ENCODE data around the gene UBAC1.
"Not testable (repeated sequence)": the region's sequence is repeated elsewhere in the genome, so short reads cannot be mapped to it uniquely, and the experiment has no call there.

Gene UBAC1

DNA sequence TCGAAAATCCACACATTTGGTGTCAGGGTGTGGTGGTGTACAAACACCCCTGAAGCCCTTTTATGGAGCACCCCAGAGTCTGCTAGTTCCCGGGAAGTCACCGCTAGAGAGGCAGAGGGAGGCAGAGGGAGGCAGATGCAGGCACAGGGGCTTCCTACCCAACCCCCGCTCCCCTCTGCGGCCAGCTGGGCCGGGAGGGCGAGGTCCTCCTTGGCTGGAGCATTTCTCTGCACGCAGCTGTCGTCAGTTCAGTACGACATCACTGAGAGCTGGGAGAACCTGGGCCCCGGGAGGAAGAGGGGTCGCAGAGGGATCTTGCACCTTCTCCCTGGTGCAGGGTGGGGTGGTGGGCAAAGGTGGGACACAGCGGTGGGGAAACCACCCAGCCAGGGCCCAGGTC, 15.8 kb upstream of the UBAC1 start:
- DNase-seq = no peak

- no peak for DNase-seq
Measured at GRCh38 chr9:135976531-135976930, 15.4 kb upstream of the UBAC1 start.

GRCh38 chr9:135975834-135976233, 14.7 kb upstream of the UBAC1 start:
- DNase-seq = no peak

DNA sequence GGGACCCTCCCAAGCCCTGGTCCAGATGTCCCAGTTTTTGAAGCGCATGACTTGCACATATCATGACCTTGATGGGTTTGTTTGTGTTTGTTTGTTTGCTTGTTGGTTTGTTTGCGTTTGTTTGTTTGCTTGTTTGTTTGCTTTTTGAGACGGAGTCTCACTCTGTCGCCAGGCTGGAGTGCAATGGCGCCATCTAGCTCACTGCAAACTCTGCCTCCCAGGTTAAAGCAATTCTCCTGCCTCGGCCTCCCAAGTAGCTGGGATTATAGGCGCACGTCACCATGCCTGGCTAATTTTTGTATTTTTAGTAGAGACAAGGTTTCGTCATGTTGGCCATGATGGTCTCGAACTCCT, 13.0 kb upstream of the UBAC1 start:
- no peak for DNase-seq

DNA sequence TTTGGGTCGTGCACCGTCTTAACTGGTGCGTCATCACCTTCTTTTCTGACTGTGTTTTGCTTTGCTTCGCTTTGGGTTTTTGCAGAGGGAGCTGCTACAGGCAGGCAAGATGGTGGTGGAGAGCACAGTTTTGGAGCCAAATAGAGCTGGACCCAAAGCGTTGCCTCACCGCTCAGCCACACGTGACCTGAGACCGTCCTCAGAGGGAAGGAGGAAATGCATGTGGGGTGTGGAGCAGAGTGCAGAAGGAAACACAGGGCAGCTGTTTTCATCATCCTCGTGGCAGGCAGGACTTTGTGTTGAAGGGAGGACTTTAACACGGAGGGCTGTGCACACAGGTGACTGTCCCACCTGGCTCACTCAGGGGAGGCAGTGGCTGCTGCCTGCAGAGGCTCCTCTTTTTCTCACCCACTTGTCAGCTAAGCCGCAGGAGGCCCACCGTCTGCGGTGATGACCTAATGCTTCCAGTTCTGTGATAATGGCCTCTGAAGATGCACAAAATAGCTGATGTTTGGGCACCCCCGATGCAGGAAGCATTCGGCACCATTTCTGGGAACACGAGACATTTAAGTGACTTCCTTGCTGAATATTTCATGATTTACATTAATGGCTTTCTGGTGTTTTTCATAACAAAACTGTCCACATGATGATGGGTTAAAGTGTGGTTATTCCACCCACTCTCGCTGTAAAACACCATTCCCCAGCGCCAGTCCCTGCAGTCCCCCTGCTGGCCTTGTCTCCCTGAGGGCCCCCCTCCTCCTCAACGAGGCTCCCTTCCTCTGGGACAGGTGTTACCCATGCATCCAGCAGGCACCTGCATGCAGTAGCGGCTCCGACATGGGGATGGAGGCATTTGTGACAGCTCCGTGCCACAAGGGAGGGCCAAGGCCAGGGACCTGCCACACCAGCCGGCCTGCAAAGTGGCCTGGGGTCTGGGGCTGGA, 12.4 kb upstream of the UBAC1 start:
- DNase-seq = no peak

DNA sequence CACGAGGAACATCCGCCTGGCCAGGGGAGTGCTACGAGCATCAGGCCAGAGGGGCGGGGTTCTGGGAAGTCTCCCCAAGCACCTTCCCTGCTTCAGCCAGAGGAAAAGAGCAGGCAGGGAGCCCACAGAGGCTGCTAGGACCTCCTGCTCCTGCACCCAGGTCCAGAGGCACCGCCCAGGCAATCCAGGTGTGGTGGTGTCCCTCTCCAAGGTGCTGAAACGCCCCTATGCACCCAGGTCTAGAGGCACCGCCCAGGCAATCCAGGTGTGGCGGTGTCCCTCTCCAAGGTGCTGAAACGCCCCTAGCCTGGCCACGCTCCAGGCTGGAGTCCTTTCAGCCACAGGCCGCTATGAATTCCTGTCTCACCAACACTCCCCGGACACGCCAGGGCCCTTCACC, 10.7 kb upstream of the UBAC1 start:
- DNase-seq = no peak

DNA sequence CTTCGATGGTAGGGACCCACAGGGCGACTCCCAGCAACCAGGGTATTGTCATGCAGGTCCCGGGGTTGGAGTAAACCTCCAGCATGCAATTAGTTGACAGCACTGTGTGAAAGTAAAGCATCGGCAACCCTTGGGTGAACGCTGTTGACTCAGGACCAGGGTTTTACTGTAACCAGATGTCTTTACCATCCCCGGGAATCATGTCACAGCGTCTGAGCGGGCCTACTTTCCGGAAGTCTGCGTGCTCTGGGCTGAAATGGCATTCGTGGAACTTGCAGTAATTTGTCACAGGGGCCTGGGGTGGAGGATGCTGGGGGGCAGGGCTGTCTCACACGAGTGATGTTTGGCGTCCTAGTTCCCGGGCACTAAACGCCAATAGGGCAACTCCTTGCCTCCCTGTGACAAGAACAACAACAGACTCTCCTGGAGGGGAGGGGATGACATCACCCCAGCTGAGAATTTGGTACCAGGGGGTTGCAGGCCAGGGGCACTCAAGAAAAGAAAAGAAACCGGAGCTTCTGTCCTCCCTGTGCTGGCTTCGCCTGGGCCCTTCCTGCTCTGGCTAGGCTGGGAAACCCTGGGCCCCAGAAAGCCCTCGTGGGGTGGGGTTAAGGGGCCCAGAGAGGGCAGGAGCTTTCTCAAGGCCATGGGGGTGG, 10.1 kb upstream of the UBAC1 start:
- DNase-seq = peak; percentile 76

DNA sequence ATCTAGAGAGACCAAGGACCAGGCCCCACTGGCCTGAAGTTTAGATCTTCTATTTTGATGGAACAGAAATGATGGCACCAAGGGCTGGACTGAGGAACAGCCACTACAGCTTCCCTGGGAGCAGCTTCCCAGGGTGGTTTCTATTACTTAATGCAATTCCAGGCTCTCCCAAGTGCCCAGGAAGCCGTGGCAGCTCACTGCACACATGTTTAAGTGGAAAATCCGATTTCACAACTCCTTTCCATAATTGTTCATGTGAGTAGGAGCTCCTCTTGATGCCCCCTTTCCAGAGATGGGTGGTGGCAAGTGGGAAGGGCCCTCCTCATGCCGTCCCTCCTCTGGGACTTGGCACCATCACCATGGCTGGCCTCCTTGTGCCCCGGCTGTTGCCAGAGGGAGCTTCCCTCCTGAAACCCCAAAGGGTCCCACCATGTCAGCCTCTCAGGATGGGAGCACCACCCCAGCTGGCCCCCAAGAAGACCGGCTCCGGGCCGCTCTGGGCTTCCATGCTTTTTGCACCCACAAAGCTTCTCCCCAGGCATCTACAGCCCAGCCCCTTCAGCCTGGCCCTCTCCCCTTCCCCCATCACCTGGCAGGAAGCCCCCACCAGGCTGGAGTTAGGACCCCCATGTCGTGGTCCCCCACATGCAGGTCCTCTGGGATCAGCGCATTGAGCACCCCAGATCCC, 9.1 kb upstream of the UBAC1 start:
- no peak for DNase-seq

DNA sequence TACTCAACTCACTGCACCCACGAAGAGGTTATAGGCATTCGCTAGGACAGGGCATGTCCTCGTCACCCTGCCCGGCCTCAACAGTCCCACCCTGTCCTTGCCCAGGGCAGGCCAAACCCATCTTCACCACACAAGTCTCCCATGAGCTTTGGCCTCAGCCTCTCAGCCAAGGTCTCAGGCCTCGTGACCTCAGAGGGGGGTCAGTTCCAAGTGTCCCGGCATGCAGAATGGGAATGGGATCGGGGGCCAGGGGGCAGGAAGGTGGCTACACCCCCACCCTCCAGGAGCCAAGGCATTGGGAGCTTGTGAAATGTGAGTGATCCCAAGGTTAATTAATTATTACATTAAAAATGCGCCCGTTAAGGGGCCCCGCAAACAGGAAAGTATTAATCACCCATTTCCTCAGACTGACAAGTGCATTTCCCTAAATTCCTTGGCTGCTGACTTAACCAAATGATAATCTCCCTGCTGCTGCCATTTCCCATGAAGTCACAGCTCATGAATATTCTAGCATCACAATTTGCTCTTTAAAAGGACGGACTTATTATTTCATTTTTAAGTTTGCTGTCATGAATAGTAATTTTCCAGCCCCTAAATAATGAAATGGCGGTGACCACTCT, 8.0 kb upstream of the UBAC1 start:
- peak; percentile 37 for DNase-seq

GRCh38 chr9:135968601-135969000, 7.4 kb upstream of the UBAC1 start:
- DNase-seq = no peak

DNA sequence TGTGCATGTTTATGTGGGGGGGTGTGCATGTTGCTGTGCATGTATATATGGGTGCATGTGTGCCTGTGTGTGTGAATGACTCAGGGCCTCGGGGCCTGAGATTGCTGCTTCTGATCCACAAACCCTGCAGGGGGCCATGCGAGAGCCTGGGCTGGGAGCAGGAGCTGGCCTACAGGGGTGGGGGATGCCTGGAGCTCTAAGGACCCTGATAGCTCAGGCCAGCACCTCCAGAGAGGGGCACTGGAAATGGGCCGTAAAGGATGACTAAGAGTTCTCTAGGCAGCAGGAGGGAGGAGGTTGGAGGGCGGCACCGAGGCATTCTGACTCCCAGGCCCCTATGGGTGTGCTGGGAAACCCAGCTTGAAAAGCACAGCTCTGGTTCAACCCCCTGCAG, 6.9 kb upstream of the UBAC1 start:
- peak; percentile 26 for DNase-seq

- not testable (repeated sequence) for DNase-seq
Measured at GRCh38 chr9:135966916-135967260, 5.7 kb upstream of the UBAC1 start.

DNA sequence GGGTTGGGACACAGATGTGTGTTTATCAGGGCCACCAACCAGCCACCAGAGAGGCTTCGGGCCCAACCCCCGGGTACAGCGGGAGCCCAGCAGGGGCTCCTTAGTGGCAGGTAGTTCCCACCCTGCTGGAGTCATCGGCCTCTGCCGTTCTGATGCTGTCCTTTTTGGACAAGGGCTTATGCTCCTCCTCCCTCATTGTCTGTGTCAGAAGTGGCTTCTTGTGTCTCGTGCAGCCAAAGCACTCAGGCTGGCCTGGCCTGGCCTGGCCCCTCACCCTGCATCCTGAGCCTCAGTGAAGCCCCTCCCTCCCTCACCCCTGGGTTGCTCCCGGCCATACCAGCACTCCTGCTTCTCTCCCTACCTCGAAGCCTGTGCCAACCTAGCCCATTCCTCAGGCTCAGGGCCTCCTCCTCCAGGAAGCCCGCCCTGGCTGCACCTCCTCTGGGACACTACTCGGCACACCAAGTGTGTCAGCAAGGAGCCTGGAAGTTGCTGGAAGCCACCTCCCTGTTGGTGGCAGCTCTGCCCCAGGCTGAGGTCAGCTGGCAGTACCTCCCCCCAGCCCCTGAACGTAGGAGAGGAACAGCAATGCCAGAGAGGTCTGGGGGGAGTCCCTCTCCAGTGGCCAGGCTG, 4.1 kb upstream of the UBAC1 start:
- DNase-seq = no peak

DNA sequence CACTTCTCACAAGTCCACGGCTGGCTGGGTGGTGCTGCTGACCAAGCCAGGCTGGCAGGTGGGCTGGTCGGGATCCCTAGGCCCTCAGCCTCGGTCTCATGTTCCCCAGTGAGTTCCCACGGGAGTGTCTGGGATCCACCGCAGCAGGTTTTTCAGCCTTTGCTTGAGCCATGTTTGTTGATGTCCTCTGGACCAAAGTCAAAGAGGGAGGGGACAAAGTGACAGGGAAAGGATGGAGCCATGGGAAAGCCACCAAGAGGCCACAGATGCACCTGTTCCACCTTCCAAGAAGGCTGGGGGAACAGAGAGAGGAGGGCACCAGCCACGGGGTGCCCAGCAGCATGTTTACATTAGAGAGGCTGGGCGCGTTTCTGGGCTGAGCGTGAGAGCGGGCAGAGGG, 2.8 kb upstream of the UBAC1 start:
- no peak for DNase-seq

DNA sequence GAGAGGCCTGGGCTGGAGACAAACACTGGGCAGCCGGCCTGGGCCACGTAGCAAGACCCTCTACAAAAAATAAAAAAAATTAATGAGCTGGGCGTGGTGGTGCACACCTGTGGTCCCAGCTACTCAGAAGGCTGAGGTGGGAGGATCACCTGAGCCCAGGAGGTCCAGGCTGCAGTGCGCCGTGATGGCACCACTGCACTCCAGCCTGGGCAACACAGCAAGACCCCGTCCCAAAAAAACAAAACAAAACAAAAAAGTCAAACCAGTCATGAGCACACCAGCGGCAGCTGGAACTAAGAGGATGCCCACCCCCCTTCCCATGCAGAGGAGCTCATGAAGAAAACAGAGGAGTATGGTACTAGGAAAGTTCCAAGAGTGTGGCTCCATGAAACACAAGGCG, 2.2 kb upstream of the UBAC1 start:
- no peak for DNase-seq

DNA sequence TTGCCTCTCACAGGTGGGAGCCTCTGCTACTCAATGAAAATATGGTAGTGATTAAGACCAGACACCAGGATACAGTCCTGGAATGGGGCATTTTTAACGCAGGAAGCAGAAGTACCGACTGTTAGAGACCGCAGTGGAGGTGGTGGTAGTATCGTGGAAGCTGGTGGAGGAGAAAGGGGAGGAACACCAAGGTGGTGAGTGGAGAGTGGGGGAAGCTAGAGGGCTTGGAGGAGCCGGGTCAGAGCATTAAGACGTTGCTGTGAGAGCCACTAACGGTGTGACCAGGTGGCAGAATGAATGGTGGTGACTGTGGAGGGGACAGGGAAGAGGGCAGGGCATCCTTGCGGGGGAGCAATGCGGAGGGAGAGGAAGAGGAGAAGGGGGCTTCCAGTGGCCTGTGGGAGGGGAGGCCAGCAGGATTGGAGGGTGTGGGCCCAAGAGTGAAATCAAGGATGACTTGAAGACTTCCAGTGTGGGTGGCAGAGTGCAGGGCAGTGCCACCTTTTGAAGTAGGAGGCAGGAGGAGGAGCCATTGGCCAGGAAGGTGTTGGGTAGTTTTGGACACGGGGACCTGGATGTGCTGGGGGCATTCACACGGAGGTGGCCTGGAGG, 1.6 kb upstream of the UBAC1 start:
- DNase-seq = no peak

DNA sequence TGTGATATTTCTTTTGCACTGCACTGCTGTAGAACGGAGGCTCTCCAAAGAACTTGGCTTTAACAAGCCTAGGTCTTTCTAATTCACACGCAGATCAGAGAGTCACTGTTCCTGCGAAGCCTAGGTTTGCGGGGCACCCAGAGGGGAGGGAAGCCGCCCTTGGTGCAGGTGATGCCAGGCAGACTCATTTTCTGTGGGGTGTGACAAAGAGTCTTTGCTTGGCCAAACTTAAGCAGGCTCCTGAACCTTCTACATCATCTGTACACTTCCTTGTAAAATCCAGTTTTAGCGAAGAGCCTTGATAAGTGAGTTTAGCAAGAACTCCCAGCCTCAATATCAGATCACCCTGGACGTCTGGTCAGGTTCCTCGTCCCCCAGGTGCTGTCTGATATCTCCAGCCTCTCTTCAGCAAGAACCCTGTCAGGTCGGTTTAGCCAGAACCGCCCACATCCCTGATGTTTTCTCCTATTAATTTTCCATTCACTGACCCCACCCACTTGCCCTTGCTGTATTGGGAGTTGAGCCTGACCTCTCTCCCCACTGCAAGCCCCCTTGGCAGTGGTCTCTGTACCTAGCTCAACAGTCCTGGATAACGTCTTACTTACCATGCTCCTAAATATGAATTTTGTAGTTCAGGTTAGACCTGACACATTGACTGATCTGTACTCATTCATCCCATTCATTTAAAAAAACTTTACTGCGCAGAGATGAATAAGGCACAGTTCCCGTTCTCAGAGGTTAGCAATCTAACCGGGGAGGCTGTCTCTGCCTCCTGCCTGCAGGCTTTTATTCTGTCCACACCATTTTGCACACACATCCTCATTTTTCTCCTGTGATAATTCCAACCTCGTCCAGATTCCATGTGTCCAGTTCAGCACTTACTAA, 880 bp upstream of the UBAC1 start:
- DNase-seq = no peak

DNA sequence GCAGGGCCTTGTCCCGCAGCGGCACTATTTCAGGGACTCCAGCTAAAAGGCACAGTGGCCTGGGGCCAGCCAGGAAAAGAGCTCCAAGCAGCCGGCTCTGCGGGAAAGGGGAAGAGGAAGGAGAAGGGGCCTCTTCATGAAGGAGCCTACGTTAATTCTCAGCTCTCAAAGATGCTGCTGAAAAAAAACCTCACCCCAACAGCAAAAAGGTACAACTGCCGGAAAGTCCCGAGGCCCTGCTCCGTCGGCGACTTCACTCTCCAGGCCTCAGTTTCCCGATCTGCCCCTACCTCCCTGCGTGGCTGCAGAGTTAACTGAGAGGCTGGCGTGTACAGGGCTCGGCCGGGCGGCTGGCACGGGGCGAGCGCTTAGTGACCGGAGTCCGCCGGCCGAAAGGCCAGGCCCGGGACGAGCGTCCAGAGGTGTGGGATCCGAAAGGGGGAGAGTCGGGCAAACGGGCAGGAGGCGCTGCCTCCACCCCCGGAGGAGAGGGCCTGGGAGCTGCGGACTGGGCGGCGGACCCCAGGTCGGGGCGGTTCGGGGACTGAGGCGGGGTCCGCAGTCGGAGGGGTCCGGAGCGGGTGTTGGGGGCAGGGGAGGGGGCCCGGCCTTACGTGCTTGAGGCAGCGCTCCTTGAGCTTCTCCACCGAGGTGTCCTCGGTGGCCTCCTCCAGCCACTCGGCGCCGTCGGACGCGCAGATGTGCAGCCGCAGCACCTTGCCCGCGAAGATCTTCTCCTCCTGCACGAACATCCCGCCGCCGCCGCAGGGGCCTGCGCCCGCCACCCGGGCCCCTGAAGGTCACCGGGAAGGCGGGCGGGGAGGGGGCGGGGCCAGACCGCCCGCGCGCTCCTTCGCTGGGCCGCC, 529 bp downstream of the UBAC1 start:
- no peak for DNase-seq

DNA sequence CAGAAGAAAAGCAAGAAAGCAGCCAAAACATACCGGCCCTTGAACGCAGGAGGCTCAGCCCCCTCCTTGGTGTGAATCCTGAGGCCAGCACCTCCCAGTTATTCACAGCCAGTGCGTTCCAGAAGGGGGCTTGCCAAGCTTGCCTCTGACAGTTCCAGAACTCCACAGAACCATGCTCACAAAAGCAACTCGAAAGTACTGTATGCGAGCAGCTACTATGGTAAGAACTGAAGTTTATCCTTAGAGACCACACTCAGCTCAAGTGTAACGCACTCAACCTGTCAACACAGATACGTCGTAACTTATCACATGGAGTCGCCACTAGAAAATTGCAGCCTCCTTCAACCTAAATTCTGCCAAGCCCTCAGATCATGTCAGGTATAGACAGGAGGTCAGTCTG, 1.4 kb downstream of the UBAC1 start:
- DNase-seq = no peak

DNA sequence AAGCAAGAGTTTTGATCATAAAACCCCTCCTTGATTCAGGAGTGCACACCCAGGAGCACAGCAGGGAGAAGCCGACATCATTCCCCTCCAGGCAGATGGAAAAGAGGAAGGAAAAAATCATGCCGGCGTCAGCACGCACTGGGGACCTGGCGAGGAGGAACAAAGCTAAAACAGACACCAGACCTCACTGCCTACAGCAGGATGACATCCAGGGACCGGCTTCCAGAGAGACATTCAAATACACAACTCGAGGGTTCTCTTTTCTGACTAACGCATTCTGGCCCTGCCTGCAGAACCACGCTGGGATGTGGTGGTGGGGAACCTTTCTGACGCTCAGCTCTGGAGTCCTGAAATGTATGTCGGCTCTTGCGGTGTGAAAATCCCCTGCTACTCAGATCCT, 2.7 kb downstream of the UBAC1 start:
- no peak for DNase-seq

DNA sequence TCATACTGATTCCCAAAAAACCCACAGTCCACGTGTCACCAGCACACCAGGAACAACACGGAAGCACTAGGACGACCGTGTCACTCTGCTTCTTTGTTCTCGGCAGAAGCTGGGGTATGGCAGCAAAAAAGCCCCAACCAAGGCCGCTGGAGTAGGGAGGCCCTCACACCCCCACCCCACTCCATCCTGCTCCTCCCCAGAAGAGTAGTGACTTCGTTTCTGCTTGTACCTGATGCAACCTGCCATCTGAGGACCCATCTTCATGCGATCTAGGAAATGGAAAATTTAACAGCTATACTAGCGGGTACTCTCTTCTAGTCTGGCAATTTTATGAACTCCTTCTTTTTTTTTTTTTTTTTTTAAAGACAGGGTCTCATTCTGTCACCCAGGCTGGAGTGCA, 3.7 kb downstream of the UBAC1 start:
- no peak for DNase-seq

All from fibroblast of skin of right quadriceps (primary cell).